Gastroesophageal sphincter (tissue), 4 donors: ENCODE measurements around the gene AUTS2. TPM values are rescaled to one million over a fixed set of nuclear protein-coding genes. Genes with fewer than 3 reads are reported as not detected.

Experiments used
- ATAC-seq: fragments of 150-250 bp; one replicate; pipeline ENCODE4 v1.9.1; 2016; ENCODE audit warnings: mild to moderate bottlenecking, moderate library complexity
- H3K27ac ChIP-seq, 4 donors: fragments of 200-600 bp; sonication (generic) in 3 of 4; 1 replicate in 3 of 4; 2 replicates in 1 of 4; pipeline ENCODE4 v1.5.1; 2016 to 2019
- H3K27me3 ChIP-seq: fragments of 200-600 bp; sonication (generic); one replicate; pipeline ENCODE4 v1.5.1; 2019
- H3K36me3 ChIP-seq, 2 donors: fragments of 200-600 bp; sonication (generic); one replicate each; pipeline ENCODE4 v1.5.1; 2019; ENCODE audit warnings: control low read depth in 1 of 2
- H3K4me1 ChIP-seq, 3 donors: fragments of 200-600 bp; sonication (generic); 1 replicate in 2 of 3; 2 replicates in 1 of 3; pipeline ENCODE4 v1.5.1; 2016 to 2019; ENCODE audit warnings: control low read depth in 2 of 3
- H3K4me3 ChIP-seq, 2 donors: fragments of 200-600 bp; sonication (generic); one replicate each; pipeline ENCODE4 v1.5.1; 2019; ENCODE audit warnings: mild to moderate bottlenecking in 1 of 2, moderate library complexity in 1 of 2
- H3K9me3 ChIP-seq, 3 donors: fragments of 200-600 bp; sonication (generic); one replicate each; pipeline ENCODE4 v1.5.1; 2017 to 2019; ENCODE audit warnings: control low read depth in 2 of 3
- EP300 ChIP-seq: sonication (generic); formaldehyde crosslinking; IDR thresholded peaks from one replicate; pipeline ENCODE4 v1.6.1; 2017; ENCODE audit warnings: antibody characterized with exemption, mild to moderate bottlenecking
- POLR2A ChIP-seq, 2 donors: fragments of 450-650 bp; IDR thresholded peaks; one replicate each; pipeline ENCODE4 v1.6.1; 2017; ENCODE audit warnings: antibody characterized with exemption in 2 of 2, mild to moderate bottlenecking in 2 of 2, moderate library complexity in 1 of 2
- POLR2AphosphoS5 ChIP-seq: sonication (generic); formaldehyde crosslinking; IDR thresholded peaks from one replicate; pipeline ENCODE4 v1.6.1; 2017; ENCODE audit warnings: antibody characterized with exemption
- WGBS, 2 donors: methylation state at CpG; one replicate each; pipeline ENCODE4 v1.1.5; 2018; ENCODE audit warnings: low coverage in 1 of 2; 5-methylcytosine and 5-hydroxymethylcytosine counted together
- total RNA-seq, 4 donors: library from RNA; depleted of rRNA; stranded (reverse); fragments of >200 nt; gene quantifications; one replicate each; pipeline ENCODE4 v1.1.0, GENCODE V29; 2016
- TF ChIP-seq, protein P1 (sequence below), 4 experiments: fragments of 200-600 bp in 2 of 4; fragments of 450-650 bp in 2 of 4; sonication (generic) in 1 of 4; IDR thresholded peaks; one replicate each; pipeline ENCODE4 v1.5.1; 2017 to 2019; ENCODE audit warnings: antibody characterized with exemption in 4 of 4, mild to moderate bottlenecking in 2 of 4, moderate library complexity in 2 of 4

Gene AUTS2
- total RNA-seq, 4 donors from 2014 or later = 12.2 to 48.7 (median 44.1) TPM

DNA sequence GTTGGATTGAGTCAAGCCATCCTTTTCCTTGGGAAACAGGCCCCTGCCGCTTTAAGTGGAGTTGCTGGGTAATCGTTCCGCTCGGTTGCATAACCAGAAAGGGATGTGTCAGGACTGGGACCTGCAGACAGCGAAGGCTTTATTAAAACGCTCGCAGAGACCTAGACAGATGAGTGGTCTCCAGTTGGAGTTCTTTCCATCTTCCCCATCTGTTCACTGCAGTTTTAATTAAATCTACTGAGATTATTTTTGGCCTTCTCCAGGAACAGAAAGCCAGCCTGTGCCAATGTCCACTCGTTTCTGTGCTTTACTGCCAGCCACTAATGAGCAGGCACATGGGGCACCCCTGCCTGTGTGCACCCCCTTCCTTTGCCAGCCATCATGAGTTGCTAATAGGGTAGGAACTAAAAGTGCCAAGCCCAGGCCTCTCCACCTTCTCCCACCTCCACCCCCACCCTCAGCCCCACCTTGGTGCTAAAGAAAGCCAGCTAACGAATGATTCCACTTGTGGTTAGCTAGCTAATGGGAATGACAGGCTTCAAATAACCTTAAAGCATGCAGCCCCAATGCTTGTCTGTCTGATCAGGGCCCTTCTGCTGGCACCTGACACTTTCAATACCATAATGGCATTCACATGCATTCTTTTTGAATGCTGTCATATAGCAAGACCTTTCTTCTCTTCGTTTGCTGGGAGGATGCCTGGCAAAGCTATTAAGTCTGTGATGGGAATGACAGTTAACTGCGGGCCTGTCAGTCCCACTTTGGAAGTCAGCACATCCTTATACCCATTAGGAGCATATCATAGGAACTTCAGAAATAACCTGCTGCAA, 976.9 kb downstream of the AUTS2 start:
- TF ChIP-seq EP300 (no peak), POLR2A (IDR thresholded peaks at IDR 0.05) (no peak), POLR2AphosphoS5 (no peak)
- TF ChIP-seq, protein P1, sequence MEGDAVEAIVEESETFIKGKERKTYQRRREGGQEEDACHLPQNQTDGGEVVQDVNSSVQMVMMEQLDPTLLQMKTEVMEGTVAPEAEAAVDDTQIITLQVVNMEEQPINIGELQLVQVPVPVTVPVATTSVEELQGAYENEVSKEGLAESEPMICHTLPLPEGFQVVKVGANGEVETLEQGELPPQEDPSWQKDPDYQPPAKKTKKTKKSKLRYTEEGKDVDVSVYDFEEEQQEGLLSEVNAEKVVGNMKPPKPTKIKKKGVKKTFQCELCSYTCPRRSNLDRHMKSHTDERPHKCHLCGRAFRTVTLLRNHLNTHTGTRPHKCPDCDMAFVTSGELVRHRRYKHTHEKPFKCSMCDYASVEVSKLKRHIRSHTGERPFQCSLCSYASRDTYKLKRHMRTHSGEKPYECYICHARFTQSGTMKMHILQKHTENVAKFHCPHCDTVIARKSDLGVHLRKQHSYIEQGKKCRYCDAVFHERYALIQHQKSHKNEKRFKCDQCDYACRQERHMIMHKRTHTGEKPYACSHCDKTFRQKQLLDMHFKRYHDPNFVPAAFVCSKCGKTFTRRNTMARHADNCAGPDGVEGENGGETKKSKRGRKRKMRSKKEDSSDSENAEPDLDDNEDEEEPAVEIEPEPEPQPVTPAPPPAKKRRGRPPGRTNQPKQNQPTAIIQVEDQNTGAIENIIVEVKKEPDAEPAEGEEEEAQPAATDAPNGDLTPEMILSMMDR (IDR thresholded peaks at IDR 0.05) = no peak
- 65 to 73% methylated on average over 8 to 10 of the region's 11 CpGs for WGBS, 2 donors
- ATAC-seq = no peak
- no peaks in the 10 kb centered on the region for H3K9me3 ChIP-seq
- H3K27me3 ChIP-seq = no peaks in the 10 kb centered on the region
- no peak overlapping the region for H3K4me3 ChIP-seq
- H3K36me3 ChIP-seq = no peaks in the 10 kb centered on the region
- peaks cover 0 to 14% (median 3%) of the 10 kb centered on the region in 3 donors for H3K4me1 ChIP-seq
- H3K27ac ChIP-seq = no peak overlapping the region

DNA sequence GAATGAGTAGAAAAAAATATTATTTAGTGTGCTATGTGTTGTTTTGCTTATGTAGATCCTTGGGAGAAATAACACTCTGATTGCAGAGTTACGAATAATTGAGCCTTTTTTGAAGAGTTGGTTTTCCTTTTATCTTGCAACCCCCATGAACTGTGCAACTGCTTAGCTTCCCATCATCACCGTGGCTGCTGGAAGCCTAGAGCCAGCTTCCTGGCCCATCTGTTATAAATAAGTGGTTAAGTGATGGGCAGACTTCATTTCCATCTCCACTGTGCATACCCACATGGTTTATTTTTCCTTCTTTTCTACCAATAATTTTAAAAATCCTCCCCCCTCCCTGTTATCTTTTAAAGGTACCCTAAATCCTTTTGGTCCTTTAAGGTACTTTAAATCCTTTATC, 978.8 kb downstream of the AUTS2 start:
- Histone ChIP-seq H3K4me1 (peaks cover 0 to 8% (median 3%) of the 10 kb centered on the region in 3 donors), H3K4me3 (no peak overlapping the region), H3K27ac (no peak overlapping the region), H3K9me3 (no peaks in the 10 kb centered on the region), H3K36me3 (no peaks in the 10 kb centered on the region), H3K27me3 (no peaks in the 10 kb centered on the region)
- WGBS, 2 donors = 93 to 94% methylated on average over 2 of the region's 2 CpGs
- no peak for ATAC-seq
- TF ChIP-seq, protein P1 (IDR thresholded peaks at IDR 0.05) = no peak
- TF ChIP-seq POLR2A (IDR thresholded peaks at IDR 0.05) (no peak), EP300 (no peak), POLR2AphosphoS5 (no peak)

DNA sequence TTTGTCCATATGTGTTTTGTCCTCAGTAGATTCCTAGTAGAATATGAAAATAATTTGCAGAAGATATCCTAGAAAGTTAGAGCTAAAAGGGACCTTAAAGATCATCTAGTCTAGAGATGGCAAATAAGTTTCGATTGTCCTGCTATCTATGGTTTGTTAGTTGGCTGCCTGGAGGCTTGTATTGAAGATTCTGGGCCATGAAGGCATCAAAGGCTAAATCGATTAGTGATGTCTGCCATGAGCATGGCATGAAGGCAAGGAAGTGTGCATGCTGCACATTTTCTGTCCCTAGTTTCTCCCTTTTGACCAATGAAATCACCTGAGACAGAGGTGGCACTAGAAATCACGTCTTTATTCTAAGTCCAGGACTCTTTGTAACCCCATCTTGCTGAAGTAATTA, 979.9 kb downstream of the AUTS2 start:
- no peak for TF ChIP-seq POLR2AphosphoS5
- WGBS, 2 donors = 95% methylated on average over 3 of the region's 3 CpGs; no CpG with 5 or more reads in 1 of the 2 donors
- Histone ChIP-seq H3K27me3 (no peaks in the 10 kb centered on the region), H3K27ac (no peak overlapping the region), H3K36me3 (no peaks in the 10 kb centered on the region), H3K4me3 (no peak overlapping the region), H3K4me1 (peaks cover 0 to 9% (median 0%) of the 10 kb centered on the region in 3 donors), H3K9me3 (no peaks in the 10 kb centered on the region)
- ATAC-seq = no peak

DNA sequence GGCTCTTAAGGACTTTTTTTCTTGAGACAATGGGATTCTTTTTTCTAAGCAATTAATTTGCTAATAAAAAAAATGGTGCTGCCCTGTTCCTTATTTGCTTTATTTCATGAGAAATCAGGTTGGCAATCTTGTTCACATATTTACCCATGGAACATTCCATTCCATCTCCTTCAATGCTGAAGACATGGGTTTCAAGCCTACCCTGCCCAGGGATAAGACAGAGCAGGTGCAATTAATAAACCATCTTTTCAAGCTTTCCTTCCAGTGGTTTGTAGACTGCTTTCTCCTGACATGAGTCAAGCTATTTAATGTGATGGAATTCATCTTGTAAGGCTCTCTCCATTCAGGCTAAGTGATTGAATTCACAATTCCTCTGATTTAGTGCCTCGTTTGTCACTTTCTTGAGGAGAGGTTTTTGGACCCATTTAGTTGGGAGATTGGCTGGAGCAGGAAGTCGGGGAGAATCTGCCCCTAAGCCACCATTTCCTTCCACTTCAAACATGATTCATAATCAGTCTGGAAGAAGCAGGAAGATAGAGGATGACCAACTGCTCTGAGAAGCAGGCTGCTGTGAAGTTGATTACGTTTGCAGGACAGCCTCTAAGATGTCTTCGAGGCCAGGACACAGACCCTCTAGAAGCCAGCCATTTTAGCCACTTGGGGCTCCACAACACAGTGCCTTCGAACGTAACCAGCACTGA, 981.3 kb downstream of the AUTS2 start:
- H3K4me3 ChIP-seq = no peak overlapping the region
- H3K9me3 ChIP-seq = no peaks in the 10 kb centered on the region
- H3K27ac ChIP-seq = no peak overlapping the region
- peaks cover 0 to 16% (median 0%) of the 10 kb centered on the region in 3 donors for H3K4me1 ChIP-seq
- H3K36me3 ChIP-seq = no peaks in the 10 kb centered on the region
- TF ChIP-seq POLR2AphosphoS5 (no peak), POLR2A (IDR thresholded peaks at IDR 0.05) (no peak), EP300 (no peak)
- TF ChIP-seq, protein P1 (IDR thresholded peaks at IDR 0.05) = no peak
- no peak for ATAC-seq
- WGBS, 2 donors = 73 to 89% methylated on average over 2 to 3 of the region's 6 CpGs
- no peaks in the 10 kb centered on the region for H3K27me3 ChIP-seq

DNA sequence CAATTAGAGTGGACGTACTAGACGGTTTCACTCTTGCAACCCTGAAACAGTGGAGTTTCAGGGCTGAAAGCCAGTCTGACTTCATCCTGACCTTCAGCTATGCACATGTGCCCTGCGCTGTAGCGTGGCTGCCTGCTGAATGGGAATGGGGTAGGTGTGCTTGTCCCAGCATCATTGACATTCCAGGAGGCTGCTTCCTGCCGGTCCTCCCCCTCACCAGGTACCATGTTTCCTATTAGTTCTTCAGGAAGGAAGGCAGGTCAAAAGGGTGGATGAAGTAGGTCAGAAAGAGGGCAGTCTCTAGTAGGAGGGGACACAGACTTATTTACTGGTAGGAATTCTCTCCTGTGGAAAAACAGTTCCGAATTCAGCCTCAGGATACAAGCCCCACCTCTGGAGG, 981.9 kb downstream of the AUTS2 start:
- 80 to 89% methylated on average over 3 to 4 of the region's 6 CpGs for WGBS, 2 donors
- Histone ChIP-seq H3K4me3 (no peak overlapping the region), H3K27me3 (no peaks in the 10 kb centered on the region), H3K36me3 (no peaks in the 10 kb centered on the region), H3K27ac (no peak overlapping the region), H3K9me3 (no peaks in the 10 kb centered on the region), H3K4me1 (peaks cover 0 to 16% (median 0%) of the 10 kb centered on the region in 3 donors)
- no peak for ATAC-seq
- TF ChIP-seq, protein P1 (IDR thresholded peaks at IDR 0.05) = no peak
- TF ChIP-seq POLR2AphosphoS5 (no peak), EP300 (no peak), POLR2A (IDR thresholded peaks at IDR 0.05) (no peak)
